ENCODE measurements around the gene AGTPBP1. TPM values are rescaled to one million over a fixed set of nuclear protein-coding genes. Genes with fewer than 3 reads are reported as not detected.

AGTPBP1 gene
- total RNA-seq, 1 donor from 2014 or later = 18.0 TPM

DNA sequence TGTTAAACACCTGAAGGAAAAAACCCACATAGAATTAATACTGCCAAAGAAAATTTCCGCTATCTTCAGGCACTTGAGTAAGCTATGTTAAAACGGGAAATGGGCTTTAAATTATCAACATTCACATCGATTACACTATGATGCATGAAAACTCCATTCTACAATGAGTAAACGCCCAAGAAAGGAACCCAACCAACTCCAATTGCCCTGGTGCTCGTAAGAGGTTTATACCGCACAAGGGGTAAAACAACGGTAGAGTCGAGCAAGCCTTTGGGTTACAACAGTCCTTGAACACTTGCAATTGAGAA lies 1.0 kb downstream of the AGTPBP1 start:
- peaks cover 24% of the 10 kb centered on the region for H3K4me1 Mint-ChIP-seq (ENCODE audit: unreplicated experiment)
- H3K27ac Mint-ChIP-seq (ENCODE audit: unreplicated experiment) = peak overlapping the region; percentile 68
- H3K27me3 Mint-ChIP-seq (ENCODE audit: unreplicated experiment) = peaks cover 6% of the 10 kb centered on the region
- TF ChIP-seq, protein P1, sequence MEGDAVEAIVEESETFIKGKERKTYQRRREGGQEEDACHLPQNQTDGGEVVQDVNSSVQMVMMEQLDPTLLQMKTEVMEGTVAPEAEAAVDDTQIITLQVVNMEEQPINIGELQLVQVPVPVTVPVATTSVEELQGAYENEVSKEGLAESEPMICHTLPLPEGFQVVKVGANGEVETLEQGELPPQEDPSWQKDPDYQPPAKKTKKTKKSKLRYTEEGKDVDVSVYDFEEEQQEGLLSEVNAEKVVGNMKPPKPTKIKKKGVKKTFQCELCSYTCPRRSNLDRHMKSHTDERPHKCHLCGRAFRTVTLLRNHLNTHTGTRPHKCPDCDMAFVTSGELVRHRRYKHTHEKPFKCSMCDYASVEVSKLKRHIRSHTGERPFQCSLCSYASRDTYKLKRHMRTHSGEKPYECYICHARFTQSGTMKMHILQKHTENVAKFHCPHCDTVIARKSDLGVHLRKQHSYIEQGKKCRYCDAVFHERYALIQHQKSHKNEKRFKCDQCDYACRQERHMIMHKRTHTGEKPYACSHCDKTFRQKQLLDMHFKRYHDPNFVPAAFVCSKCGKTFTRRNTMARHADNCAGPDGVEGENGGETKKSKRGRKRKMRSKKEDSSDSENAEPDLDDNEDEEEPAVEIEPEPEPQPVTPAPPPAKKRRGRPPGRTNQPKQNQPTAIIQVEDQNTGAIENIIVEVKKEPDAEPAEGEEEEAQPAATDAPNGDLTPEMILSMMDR (IDR thresholded peaks at IDR 0.05) = no peak
- no peaks in the 10 kb centered on the region for H3K9me3 Mint-ChIP-seq (ENCODE audit: unreplicated experiment)
- no peaks in the 10 kb centered on the region for H3K36me3 Mint-ChIP-seq (ENCODE audit: unreplicated experiment)
- H3K4me3 Mint-ChIP-seq (ENCODE audit: unreplicated experiment) = peak overlapping the region; percentile 84
- no peak for DNase-seq (ENCODE audit: extremely low spot score, unreplicated experiment)

DNA sequence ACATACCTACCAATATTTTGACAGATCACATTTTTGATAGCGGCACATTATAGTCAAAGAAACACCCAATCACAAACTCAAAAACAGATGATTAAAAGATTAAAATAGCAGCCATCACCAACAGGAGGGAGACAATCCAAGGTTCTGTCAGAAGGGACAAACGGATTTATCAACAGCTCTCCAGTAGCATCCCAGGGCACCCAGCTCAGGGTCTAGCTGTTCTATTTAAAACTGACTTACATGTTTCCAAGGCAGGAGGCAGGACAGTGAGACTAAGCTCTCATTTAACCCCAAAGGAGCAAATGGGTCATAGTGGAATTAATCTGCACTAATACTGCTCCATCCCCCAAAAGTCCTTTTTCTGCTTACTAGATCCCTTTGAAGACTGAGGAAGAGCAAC lies 3.2 kb downstream of the AGTPBP1 start:
- Mint-ChIP-seq H3K27ac (ENCODE audit: unreplicated experiment) (no peak overlapping the region), H3K36me3 (ENCODE audit: unreplicated experiment) (peaks cover under 1% of the 10 kb centered on the region), H3K4me3 (ENCODE audit: unreplicated experiment) (no peak overlapping the region), H3K9me3 (ENCODE audit: unreplicated experiment) (no peaks in the 10 kb centered on the region), H3K4me1 (ENCODE audit: unreplicated experiment) (peaks cover 21% of the 10 kb centered on the region), H3K27me3 (ENCODE audit: unreplicated experiment) (no peaks in the 10 kb centered on the region)
- TF ChIP-seq, protein P1 (IDR thresholded peaks at IDR 0.05) = no peak
- no peak for DNase-seq (ENCODE audit: extremely low spot score, unreplicated experiment)

DNA sequence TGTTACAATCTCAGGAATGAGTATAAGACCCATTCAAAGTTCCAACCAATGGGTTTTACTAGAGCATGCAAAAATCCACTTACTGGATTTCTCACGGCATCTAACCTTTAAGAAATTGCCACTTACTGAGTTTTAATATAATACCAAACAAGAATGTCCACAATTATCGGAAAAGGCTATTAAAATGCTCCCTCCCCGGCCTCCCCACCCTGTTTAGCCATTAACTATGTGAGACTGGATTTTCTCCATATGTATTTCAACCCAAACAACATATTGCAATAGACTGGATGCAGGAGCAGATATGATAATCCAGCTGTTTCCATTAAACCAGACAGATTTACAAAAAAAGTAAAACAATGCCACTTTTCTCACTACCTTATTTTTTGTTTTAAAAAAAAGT lies 4.1 kb downstream of the AGTPBP1 start:
- H3K4me3 Mint-ChIP-seq (ENCODE audit: unreplicated experiment) = no peak overlapping the region
- H3K9me3 Mint-ChIP-seq (ENCODE audit: unreplicated experiment) = no peaks in the 10 kb centered on the region
- TF ChIP-seq, protein P1 (IDR thresholded peaks at IDR 0.05) = no peak
- peaks cover 17% of the 10 kb centered on the region for H3K4me1 Mint-ChIP-seq (ENCODE audit: unreplicated experiment)
- H3K27ac Mint-ChIP-seq (ENCODE audit: unreplicated experiment) = no peak overlapping the region
- no peaks in the 10 kb centered on the region for H3K27me3 Mint-ChIP-seq (ENCODE audit: unreplicated experiment)
- H3K36me3 Mint-ChIP-seq (ENCODE audit: unreplicated experiment) = peaks cover 3% of the 10 kb centered on the region
- DNase-seq (ENCODE audit: extremely low spot score, unreplicated experiment) = no peak

DNA sequence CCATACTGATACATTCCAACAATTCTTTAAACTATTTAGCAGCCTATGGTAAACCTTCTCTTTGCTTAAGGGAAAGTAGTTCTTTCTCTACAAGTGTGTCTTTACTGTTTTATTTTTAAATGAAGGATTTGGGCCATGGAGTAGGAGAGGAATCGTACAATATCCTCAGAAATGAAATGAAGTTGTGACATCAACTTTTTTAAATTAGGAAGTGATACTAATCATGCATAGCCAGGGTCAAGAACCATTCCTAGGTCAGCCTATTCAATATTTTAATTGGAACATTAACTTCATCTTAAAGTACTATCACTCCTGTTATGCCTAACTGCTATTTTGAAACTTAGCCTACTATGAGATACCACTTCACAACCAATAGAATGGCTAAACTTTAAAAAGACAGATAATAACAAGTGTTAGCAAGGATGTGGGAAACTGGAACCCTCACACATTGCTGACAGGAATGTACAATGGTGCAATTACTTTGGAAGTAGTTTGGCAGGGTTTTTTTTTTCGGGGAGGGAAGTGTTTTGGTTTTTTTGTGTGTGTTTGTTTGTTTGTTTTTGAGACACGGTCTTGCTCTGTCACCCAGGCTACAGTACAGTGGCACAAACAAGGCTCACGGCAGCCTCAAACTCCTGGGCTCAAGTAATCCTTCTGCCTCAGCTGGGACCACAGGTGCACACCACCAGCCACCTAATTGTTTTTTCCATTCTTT lies 10.7 kb downstream of the AGTPBP1 start:
- Mint-ChIP-seq H3K27me3 (ENCODE audit: unreplicated experiment) (no peaks in the 10 kb centered on the region), H3K27ac (ENCODE audit: unreplicated experiment) (no peak overlapping the region), H3K9me3 (ENCODE audit: unreplicated experiment) (no peaks in the 10 kb centered on the region), H3K4me3 (ENCODE audit: unreplicated experiment) (no peak overlapping the region), H3K36me3 (ENCODE audit: unreplicated experiment) (peaks cover 3% of the 10 kb centered on the region), H3K4me1 (ENCODE audit: unreplicated experiment) (peaks cover 6% of the 10 kb centered on the region)
- DNase-seq (ENCODE audit: extremely low spot score, unreplicated experiment) = no peak
- TF ChIP-seq, protein P1 (IDR thresholded peaks at IDR 0.05) = no peak

DNA sequence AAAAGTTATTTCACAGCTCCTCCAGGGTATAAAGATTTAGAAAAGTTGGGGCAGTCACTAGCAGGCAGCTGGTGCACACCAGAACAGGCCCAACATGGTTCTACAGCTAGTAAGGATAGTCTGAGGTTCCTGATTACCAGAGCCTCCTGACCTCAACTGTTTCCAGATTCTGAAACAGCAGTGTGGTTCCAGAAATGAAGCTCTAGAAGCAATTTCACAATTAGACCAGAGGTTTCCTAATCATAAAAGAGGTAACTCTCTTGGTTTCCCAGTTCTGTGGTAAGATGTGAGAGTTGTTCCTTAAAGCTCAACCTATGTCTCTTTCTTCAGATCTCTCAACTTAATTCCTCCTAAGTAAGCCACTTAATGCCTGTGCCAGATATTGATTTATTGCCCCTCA lies 11.9 kb downstream of the AGTPBP1 start:
- Mint-ChIP-seq H3K9me3 (ENCODE audit: unreplicated experiment) (no peaks in the 10 kb centered on the region), H3K4me1 (ENCODE audit: unreplicated experiment) (peaks cover 6% of the 10 kb centered on the region), H3K27me3 (ENCODE audit: unreplicated experiment) (no peaks in the 10 kb centered on the region), H3K36me3 (ENCODE audit: unreplicated experiment) (peaks cover 3% of the 10 kb centered on the region), H3K4me3 (ENCODE audit: unreplicated experiment) (no peak overlapping the region), H3K27ac (ENCODE audit: unreplicated experiment) (no peak overlapping the region)
- DNase-seq (ENCODE audit: extremely low spot score, unreplicated experiment) = no peak
- TF ChIP-seq, protein P1 (IDR thresholded peaks at IDR 0.05) = no peak
